Psoas muscle (tissue), 8 donors: Measurements from ENCODE around the gene GBP4. TPM values are rescaled to one million over a fixed set of nuclear protein-coding genes. Genes with fewer than 3 reads are reported as not detected.

ENCODE experiments used
- ATAC-seq, 4 donors: fragments of 200-7000 bp; cut with Tn5 transposase; one replicate each; pipeline ENCODE4 v1.9.1; 2020; ENCODE audit warnings: moderate library complexity in 3 of 4, mild to moderate bottlenecking in 2 of 4
- DNase-seq, 2 donors: peaks; one replicate each; pipeline ENCODE4 v3.0.0-alpha.2; 2020
- H3K27ac ChIP-seq: fragments of 200-600 bp; one replicate; pipeline ENCODE4 v1.8.0; 2022
- H3K27me3 ChIP-seq, 3 donors: fragments of 200-600 bp in 1 of 3; one replicate each; pipeline versions ENCODE4 v1.6.1 to v1.8.0; 2013 to 2022; ENCODE audit warnings: low read length in 2 of 3, mild to moderate bottlenecking in 2 of 3, moderate library complexity in 1 of 3; ENCODE audit not compliant: insufficient read depth in 3 of 3
- H3K36me3 ChIP-seq, 2 donors: fragments of 200-600 bp in 1 of 2; one replicate each; pipeline versions ENCODE4 v1.6.1 to v1.8.0; 2013 to 2022; ENCODE audit warnings: low read depth in 1 of 2, mild to moderate bottlenecking in 1 of 2, moderate library complexity in 1 of 2; ENCODE audit not compliant: insufficient read depth in 1 of 2
- H3K4me1 ChIP-seq: fragments of 200-600 bp; one replicate; pipeline ENCODE4 v1.8.0; 2022
- H3K4me3 ChIP-seq: fragments of 200-600 bp; one replicate; pipeline ENCODE4 v1.8.0; 2022; ENCODE audit warnings: mild to moderate bottlenecking
- H3K9me3 ChIP-seq: fragments of 200-600 bp; one replicate; pipeline ENCODE4 v1.8.0; 2022
- CTCF ChIP-seq: fragments of 200-600 bp; IDR thresholded peaks from one replicate; pipeline ENCODE4 v1.8.0; 2022; ENCODE audit warnings: antibody characterized with exemption
- WGBS, 3 donors: extraction: QIAGEN DNeasy Blood & Tissue Kit; methylation state at CpG; one replicate each; pipeline versions ENCODE4 v1.1.6 to v1.1.7; 2013; 5-methylcytosine and 5-hydroxymethylcytosine counted together
- intact Hi-C, 2 donors: fragments of 100-400 bp; cut with DNase I; formaldehyde crosslinking; loops; one replicate each; pipeline versions ENCODE4 v1.11.0 to v1.14.2; 2022
- polyA plus RNA-seq, 3 donors: library from polyadenylated mRNA; stranded (reverse); fragments of 200-250 nt; gene quantifications; one replicate each; pipeline ENCODE4 v1.2.3, GENCODE V29; 2013
- total RNA-seq, 4 donors: library from RNA; stranded (reverse); fragmentation: NEBNext Ultra II Directional in 2 of 4; extraction: Animal tissue kit (Norgen Biotek cat#: 25700) in 2 of 4; gene quantifications; one replicate each; pipeline versions ENCODE4 v1.2.1 to v1.2.4, GENCODE V29; 2021 to 2023
- donor health status: healthy with polysubstance abuse.
- donor health status: DM: no; HTN: no; CAD: no; lungs with moderate emphysema.
- donor health status: Bipolar disorder and iron deficiency.
- donor health status: healthy.
- donor health status: DM: yes; HTN: yes; CAD: no.
- donor health status: DM: no; HTN: no; CAD: no.
- donor health status: DM: no; HTN: no; CAD: no.
- donor health status: DM: yes; HTN: yes; CAD: no.

GBP4 gene
- total and polyA plus RNA-seq, 7 donors, result 2.2 to 9.7 (median 4.4) TPM

- ATAC-seq (no peak), DNase-seq (no peak)
- H3K27ac ChIP-seq, result no peak overlapping the region
- H3K9me3 ChIP-seq, result no peaks in the 10 kb centered on the region
- no peaks in the 10 kb centered on the region for H3K36me3 ChIP-seq
- H3K4me3 ChIP-seq, result no peak overlapping the region
- no peak for TF ChIP-seq CTCF
- 83 to 88% (median 86%) methylated on average over 4 of the region's 4 CpGs for WGBS, 3 donors
- no peaks in the 10 kb centered on the region for H3K27me3 ChIP-seq
- H3K4me1 ChIP-seq, result no peaks in the 10 kb centered on the region
- intact Hi-C loops, result no loop called here
Observed at GRCh38 chr1:89170170-89171066, 28.3 kb downstream of the GBP4 start.

- ATAC-seq, result no peak
- Histone ChIP-seq H3K27me3 (no peaks in the 10 kb centered on the region), H3K4me3 (no peak overlapping the region), H3K36me3 (no peaks in the 10 kb centered on the region), H3K27ac (no peak overlapping the region), H3K4me1 (no peaks in the 10 kb centered on the region), H3K9me3 (no peaks in the 10 kb centered on the region)
- 38 to 48% (median 47%) methylated on average over 2 of the region's 2 CpGs for WGBS, 3 donors
- DNase-seq, result no peak
- intact Hi-C loops, result no loop called here
- no peak for TF ChIP-seq CTCF
Observed at GRCh38 chr1:89169166-89169565, 29.6 kb downstream of the GBP4 start.

DNA sequence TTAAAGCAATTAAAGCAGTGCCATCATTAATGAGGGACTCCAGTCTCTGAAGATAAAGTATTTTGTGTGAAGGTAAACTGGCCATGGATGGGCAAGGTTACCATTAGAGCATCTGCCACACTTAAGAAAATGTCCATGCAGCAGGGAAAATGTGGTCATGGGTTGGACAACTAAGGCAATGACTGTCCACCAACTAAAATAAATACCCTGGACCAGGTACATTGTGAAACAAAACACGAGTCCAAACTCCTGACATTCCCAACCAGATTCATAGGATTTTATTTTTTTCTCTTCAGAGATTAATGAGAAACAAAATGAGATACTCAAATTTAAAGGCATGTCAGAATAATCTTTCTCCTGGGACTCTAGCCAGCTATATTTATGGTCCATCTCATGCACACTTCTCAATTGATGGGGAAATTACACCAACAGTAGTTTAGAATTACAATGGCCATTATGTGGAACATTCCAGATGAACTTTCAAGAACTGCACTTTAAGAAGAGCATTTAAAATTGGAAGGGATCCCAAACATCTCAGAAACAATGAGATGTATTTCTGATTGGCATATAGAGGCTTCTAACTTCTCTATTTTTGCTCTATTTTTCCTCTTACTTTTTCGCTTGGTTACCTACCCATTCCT is 31.0 kb downstream of the GBP4 start:
- Histone ChIP-seq H3K4me3 (no peak overlapping the region), H3K9me3 (no peaks in the 10 kb centered on the region), H3K27me3 (no peaks in the 10 kb centered on the region), H3K36me3 (no peaks in the 10 kb centered on the region), H3K27ac (no peak overlapping the region), H3K4me1 (no peaks in the 10 kb centered on the region)
- intact Hi-C loops, result no loop called here
- no peak for DNase-seq
- no peak for TF ChIP-seq CTCF
- ATAC-seq, result no peak
- WGBS, 3 donors, result 56 to 59% (median 58%) methylated on average over 2 of the region's 2 CpGs

GRCh38 chr1:89166705-89167104 is 32.0 kb downstream of the GBP4 start:
- Histone ChIP-seq H3K36me3 (no peaks in the 10 kb centered on the region), H3K4me1 (no peaks in the 10 kb centered on the region), H3K27me3 (no peaks in the 10 kb centered on the region), H3K27ac (no peak overlapping the region), H3K9me3 (no peaks in the 10 kb centered on the region), H3K4me3 (no peak overlapping the region)
- WGBS, 3 donors, result 35 to 42% (median 39%) methylated on average over 1 of the region's 1 CpG
- ATAC-seq, result no peak
- no peak for DNase-seq
- intact Hi-C loops, result no loop called here
- TF ChIP-seq CTCF, result no peak
